PC-3 (cell line): ENCODE data around the gene ACAD9. TPM values are rescaled to one million over a fixed set of nuclear protein-coding genes. Genes with fewer than 3 reads are reported as not detected.

Experiments used
- ATAC-seq: fragments of 200-7000 bp; cut with Tn5 transposase; 2 replicates; pipeline ENCODE4 v1.9.1; 2020; ENCODE audit warnings: mild to moderate bottlenecking, moderate library complexity
- BruUV-seq: library from RNA; stranded (reverse); fragments of 400-500 nt; replicated peaks from 2 replicates; lab custom pipeline; 2021; lab: Mats Ljungman, UMichigan
- CTCF ChIA-PET: fragments of 300-600 bp; sonication (Branson Sonifier 250); formaldehyde crosslinking; loops from one replicate; lab custom pipeline; 2022; ENCODE audit warnings: antibody characterized with exemption; lab: Charles Lee
- POLR2A ChIA-PET: fragments of 300-600 bp; sonication (Branson Sonifier 250); formaldehyde crosslinking; loops from one replicate; lab custom pipeline; 2022; ENCODE audit warnings: antibody characterized with exemption; ENCODE audit not compliant: unreplicated experiment; lab: Charles Lee
- DNase-seq: peaks from one replicate; pipeline ENCODE4 v3.0.0-alpha.2; 2015
- H2AFZ ChIP-seq: fragments of 300-600 bp; sonication (generic); 2 replicates; pipeline ENCODE4 v1.6.0; 2016; ENCODE audit warnings: antibody characterized with exemption, low read length
- H3F3A ChIP-seq: fragments of 300-600 bp; sonication (generic); one replicate; pipeline ENCODE4 v1.6.0; 2017; ENCODE audit warnings: antibody characterized with exemption, low read length, control low read depth, mild to moderate bottlenecking; ENCODE audit not compliant: unreplicated experiment
- H3K27ac ChIP-seq: fragments of 300-600 bp; sonication (generic); 2 replicates; pipeline ENCODE4 v1.5.1; 2016; ENCODE audit warnings: mild to moderate bottlenecking, low read length
- H3K27me3 ChIP-seq: fragments of 300-600 bp; sonication (generic); 2 replicates; pipeline ENCODE4 v1.6.1; 2016; ENCODE audit warnings: low read length, mixed read lengths
- H3K36me3 ChIP-seq: fragments of 300-600 bp; sonication (generic); 2 replicates; pipeline ENCODE4 v1.6.1; 2016; ENCODE audit warnings: low read depth, mixed run types, low read length, mixed read lengths
- H3K4me1 ChIP-seq: fragments of 300-600 bp; sonication (generic); 2 replicates; pipeline ENCODE4 v1.5.1; 2016; ENCODE audit warnings: low read length; ENCODE audit not compliant: insufficient read depth
- H3K4me2 ChIP-seq: fragments of 300-600 bp; sonication (generic); 2 replicates; pipeline ENCODE4 v1.6.0; 2016; ENCODE audit warnings: low read length
- H3K4me3 ChIP-seq: fragments of 300-600 bp; sonication (generic); 2 replicates; pipeline ENCODE4 v1.5.1; 2016; ENCODE audit warnings: mild to moderate bottlenecking, low read length, mixed read lengths
- H3K79me2 ChIP-seq: fragments of 300-600 bp; sonication (generic); 2 replicates; pipeline ENCODE4 v1.6.1; 2017; ENCODE audit warnings: low read length, mixed read lengths
- H3K9ac ChIP-seq: fragments of 300-600 bp; sonication (generic); 2 replicates; pipeline ENCODE4 v1.6.0; 2016; ENCODE audit warnings: mild to moderate bottlenecking, low read length
- H3K9me2 ChIP-seq: fragments of 300-600 bp; sonication (generic); replicated peaks from 2 replicates; pipeline ENCODE4 v1.6.1; 2016; ENCODE audit warnings: mixed run types, low read length, mixed read lengths
- H3K9me3 ChIP-seq: fragments of 300-600 bp; sonication (generic); 2 replicates; pipeline ENCODE4 v1.6.1; 2016; ENCODE audit warnings: low read length, mixed read lengths
- H4K20me1 ChIP-seq: fragments of 300-600 bp; sonication (generic); 2 replicates; pipeline ENCODE4 v1.6.1; 2016; ENCODE audit warnings: low read length, mixed read lengths
- EZH2 ChIP-seq: fragments of 300-600 bp; sonication (generic); IDR thresholded peaks from one replicate; pipeline ENCODE4 v1.6.1; 2017; ENCODE audit warnings: antibody characterized with exemption, mild to moderate bottlenecking, low read length; ENCODE audit not compliant: unreplicated experiment
- EZH2phosphoT487 ChIP-seq: fragments of 300-600 bp; sonication (generic); IDR thresholded peaks from 2 replicates; pipeline ENCODE4 v1.6.1; 2018; ENCODE audit warnings: mild to moderate bottlenecking, antibody characterized with exemption, low read length, borderline replicate concordance
- intact Hi-C: fragments of 100-400 bp; cut with micrococcal nuclease; formaldehyde crosslinking; loops from 2 replicates; pipeline ENCODE4 v1.9.0; 2023
- total RNA-seq: library from RNA; depleted of rRNA; stranded (reverse); fragments of >200 nt; gene quantifications from 2 replicates; pipeline ENCODE4 v1.2.3, GENCODE V29; 2014
- TF ChIP-seq, protein P1 (sequence below): fragments of 300-600 bp; sonication (generic); conservative IDR thresholded peaks from 2 replicates; pipeline ENCODE4 v1.5.1; 2017; ENCODE audit warnings: antibody characterized with exemption, low read depth, mild to moderate bottlenecking, low read length

ACAD9 gene
- total RNA-seq, 1 experiment from 2014 or later: 38.6 TPM

DNA sequence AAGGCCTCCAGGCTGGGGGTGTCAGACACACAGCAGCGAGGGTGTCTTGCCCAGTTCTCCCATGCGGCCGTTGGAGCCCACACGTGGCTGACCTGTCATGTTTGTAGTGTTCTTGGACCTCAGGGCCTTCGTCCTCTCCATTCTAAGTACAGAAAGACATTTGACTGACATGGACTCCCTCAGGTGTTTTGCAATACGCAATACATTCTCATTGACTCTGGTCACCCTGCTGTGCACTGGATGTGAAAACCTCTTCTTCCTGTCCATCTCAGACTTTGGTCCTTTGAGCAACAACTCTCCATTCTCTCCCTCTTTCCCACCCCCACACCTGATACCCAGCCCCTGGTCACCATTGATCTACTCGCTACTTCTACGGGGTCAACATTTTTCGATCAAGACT, 28.9 kb upstream of the ACAD9 start:
- no peaks in the 10 kb centered on the region for H3F3A ChIP-seq
- no peaks in the 10 kb centered on the region for H3K27me3 ChIP-seq
- no peak for TF ChIP-seq EZH2
- no peak for TF ChIP-seq EZH2phosphoT487
- TF ChIP-seq, protein P1, sequence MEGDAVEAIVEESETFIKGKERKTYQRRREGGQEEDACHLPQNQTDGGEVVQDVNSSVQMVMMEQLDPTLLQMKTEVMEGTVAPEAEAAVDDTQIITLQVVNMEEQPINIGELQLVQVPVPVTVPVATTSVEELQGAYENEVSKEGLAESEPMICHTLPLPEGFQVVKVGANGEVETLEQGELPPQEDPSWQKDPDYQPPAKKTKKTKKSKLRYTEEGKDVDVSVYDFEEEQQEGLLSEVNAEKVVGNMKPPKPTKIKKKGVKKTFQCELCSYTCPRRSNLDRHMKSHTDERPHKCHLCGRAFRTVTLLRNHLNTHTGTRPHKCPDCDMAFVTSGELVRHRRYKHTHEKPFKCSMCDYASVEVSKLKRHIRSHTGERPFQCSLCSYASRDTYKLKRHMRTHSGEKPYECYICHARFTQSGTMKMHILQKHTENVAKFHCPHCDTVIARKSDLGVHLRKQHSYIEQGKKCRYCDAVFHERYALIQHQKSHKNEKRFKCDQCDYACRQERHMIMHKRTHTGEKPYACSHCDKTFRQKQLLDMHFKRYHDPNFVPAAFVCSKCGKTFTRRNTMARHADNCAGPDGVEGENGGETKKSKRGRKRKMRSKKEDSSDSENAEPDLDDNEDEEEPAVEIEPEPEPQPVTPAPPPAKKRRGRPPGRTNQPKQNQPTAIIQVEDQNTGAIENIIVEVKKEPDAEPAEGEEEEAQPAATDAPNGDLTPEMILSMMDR: 0 out of 2 replicates have a peak, but pooled peaks have one; percentile 1
- H3K27ac ChIP-seq: no peak overlapping the region
- no peaks in the 10 kb centered on the region for H3K79me2 ChIP-seq
- H3K4me1 ChIP-seq: no peaks in the 10 kb centered on the region
- POLR2A ChIA-PET: no interaction called here
- no peak overlapping the region for H3K9ac ChIP-seq
- H3K4me2 ChIP-seq: no peak overlapping the region
- H3K4me3 ChIP-seq: no peak overlapping the region
- no peaks in the 10 kb centered on the region for H3K9me2 ChIP-seq
- DNase-seq (no peak), ATAC-seq (no peak)
- no peaks in the 10 kb centered on the region for H4K20me1 ChIP-seq
- intact Hi-C loops: no loop called here
- no peak overlapping the region for H2AFZ ChIP-seq
- H3K9me3 ChIP-seq: 0 out of 2 replicates have a peak, but pooled peaks cover 5% of the 10 kb centered on the region
- CTCF ChIA-PET: no interaction called here
- no peaks in the 10 kb centered on the region for H3K36me3 ChIP-seq
- no TSS peak for BruUV-seq

DNA sequence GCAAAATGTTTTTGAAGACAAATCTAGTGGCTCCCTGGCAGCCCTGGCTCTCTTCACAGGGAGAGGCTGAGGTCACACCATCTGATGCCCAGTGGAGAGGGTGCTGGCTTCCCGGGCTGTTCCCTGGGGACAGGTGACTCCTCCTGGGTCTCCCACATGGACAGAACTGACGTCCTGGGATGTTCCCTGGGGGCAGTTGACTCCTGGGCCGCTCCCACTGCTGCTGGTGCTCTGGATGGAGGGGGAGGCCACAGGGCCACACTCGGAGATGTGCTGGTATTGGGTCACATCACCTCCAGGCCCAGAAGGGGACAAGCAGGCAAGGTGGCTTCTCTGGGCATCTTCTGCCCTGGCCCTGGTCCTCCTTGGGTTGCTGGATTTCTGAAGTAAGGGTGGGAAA, 27.8 kb upstream of the ACAD9 start:
- Histone ChIP-seq H3K36me3 (no peaks in the 10 kb centered on the region), H3K27ac (no peak overlapping the region), H3K9me2 (no peaks in the 10 kb centered on the region), H3K4me2 (no peak overlapping the region), H3K4me1 (no peaks in the 10 kb centered on the region), H3K4me3 (no peak overlapping the region), H2AFZ (no peak overlapping the region), H3K9ac (no peak overlapping the region), H3F3A (no peaks in the 10 kb centered on the region), H3K27me3 (no peaks in the 10 kb centered on the region), H4K20me1 (no peaks in the 10 kb centered on the region), H3K9me3 (0 out of 2 replicates have a peak, but pooled peaks cover 5% of the 10 kb centered on the region), H3K79me2 (no peaks in the 10 kb centered on the region)
- ChIA-PET CTCF (no interaction called here), POLR2A (no interaction called here)
- DNase-seq (no peak), ATAC-seq (no peak)
- TF ChIP-seq, protein P1: no peak
- BruUV-seq: no TSS peak
- intact Hi-C loops: no loop called here

DNA sequence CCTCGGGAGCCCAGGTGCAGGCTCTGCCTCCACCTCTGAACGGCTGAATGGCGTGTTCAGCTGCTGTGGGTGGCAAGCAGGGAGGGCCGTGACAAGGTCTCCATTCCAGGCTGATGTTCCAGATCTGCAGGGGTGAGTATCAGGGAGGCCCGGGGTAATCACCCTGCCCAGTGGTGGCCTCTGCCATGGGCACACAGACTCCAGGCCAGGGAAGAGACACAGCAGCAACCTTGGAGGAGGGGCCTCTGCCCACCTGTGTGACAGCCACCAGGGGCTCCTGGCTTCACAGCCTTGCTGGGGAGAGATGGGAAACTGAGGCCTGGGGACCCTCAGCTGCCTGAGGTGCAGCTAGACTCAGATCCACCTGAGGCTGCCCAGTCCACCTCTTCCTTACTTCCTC, 25.6 kb upstream of the ACAD9 start:
- H3K9me2 ChIP-seq: no peaks in the 10 kb centered on the region
- no TSS peak for BruUV-seq
- H3K36me3 ChIP-seq: no peaks in the 10 kb centered on the region
- no peaks in the 10 kb centered on the region for H4K20me1 ChIP-seq
- intact Hi-C loops: no loop called here
- no peak overlapping the region for H3K4me2 ChIP-seq
- DNase-seq (no peak), ATAC-seq (no peak)
- no peaks in the 10 kb centered on the region for H3F3A ChIP-seq
- H3K27ac ChIP-seq: no peak overlapping the region
- TF ChIP-seq, protein P1: no peak
- TF ChIP-seq EZH2phosphoT487 (no peak), EZH2 (no peak)
- no peak overlapping the region for H2AFZ ChIP-seq
- no peak overlapping the region for H3K4me3 ChIP-seq
- H3K9me3 ChIP-seq: peaks cover 5% of the 10 kb centered on the region; the same call in 1 of the 2 replicates
- no peaks in the 10 kb centered on the region for H3K27me3 ChIP-seq
- no peak overlapping the region for H3K9ac ChIP-seq
- ChIA-PET POLR2A (no interaction called here), CTCF (no interaction called here)
- H3K4me1 ChIP-seq: no peaks in the 10 kb centered on the region
- no peaks in the 10 kb centered on the region for H3K79me2 ChIP-seq
